Brain microvascular endothelial cell (primary cell): Measurements from ENCODE around the gene TNNI3.

Experiments used
- DNase-seq: peaks from one replicate; pipeline ENCODE4 v3.0.0-alpha.2; 2020
- H3K27ac ChIP-seq: fragments of 250-450 bp; sonication (Bioruptor Pico); 2 replicates; pipeline ENCODE4 v1.5.1; 2020; ENCODE audit warnings: mild to moderate bottlenecking, moderate library complexity
- H3K27me3 ChIP-seq: fragments of 250-450 bp; sonication (Bioruptor Pico); replicated peaks from 2 replicates; pipeline ENCODE4 v1.5.1; 2020; ENCODE audit warnings: mild to moderate bottlenecking
- H3K36me3 ChIP-seq: fragments of 250-450 bp; sonication (Bioruptor Pico); replicated peaks from 2 replicates; pipeline ENCODE4 v1.5.1; 2020; ENCODE audit warnings: mild to moderate bottlenecking
- H3K4me3 ChIP-seq: 2 replicates; pipeline ENCODE4 v1.5.1; 2011; ENCODE audit warnings: low read depth, mild to moderate bottlenecking, control low read depth, low read length, moderate library complexity
- CTCF ChIP-seq: IDR thresholded peaks from 2 replicates; pipeline ENCODE4 v1.5.1; 2011; ENCODE audit warnings: low read depth, mild to moderate bottlenecking, moderate library complexity, low read length, control low read depth, inconsistent platforms; ENCODE audit errors: missing control alignments
- in situ Hi-C: cut with HindIII; loops from 2 replicates; pipeline ENCODE4 v1.10.0; 2017; ENCODE audit warnings: low sequenced_read_pairs, low pct_ligation_motif_present

TNNI3 gene

GRCh38 chr19:55118401-55118991, 39.0 kb downstream of the TNNI3 start:
- in situ Hi-C loops: loop anchor here (10.0 kb wide), 1 partner anchor 56 kb away; no protein-coding TSS in a partner anchor
- no peaks in the 10 kb centered on the region for H3K36me3 ChIP-seq
- no peak for TF ChIP-seq CTCF

GRCh38 chr19:55117663-55118391, 39.7 kb downstream of the TNNI3 start:
- TF ChIP-seq CTCF: no peak
- no peaks in the 10 kb centered on the region for H3K36me3 ChIP-seq
- in situ Hi-C loops: loop anchor here (10.0 kb wide), 1 partner anchor 57 kb away; no protein-coding TSS in a partner anchor
- peak overlapping the region; percentile 92 for H3K4me3 ChIP-seq
- no peaks in the 10 kb centered on the region for H3K27me3 ChIP-seq
- peak; percentile 98 for DNase-seq
- H3K27ac ChIP-seq: peak overlapping the region; percentile 80

More at GRCh38 chr19:55118401-55118991, 39.0 kb downstream of the TNNI3 start:
- Histone ChIP-seq H3K4me3 (peak overlapping the region; percentile 69), H3K27ac (peak overlapping the region; percentile 80), H3K27me3 (no peaks in the 10 kb centered on the region)
- DNase-seq: no peak

- H3K27ac ChIP-seq: peak within 1 kb of the TSS; percentile 80
- TF ChIP-seq CTCF: no peak
- H3K27me3 ChIP-seq: no peaks in the 10 kb centered on the region
- no peak for DNase-seq
- in situ Hi-C loops: loop anchor here (10.0 kb wide), 1 partner anchor 58 kb away; no protein-coding TSS in a partner anchor
- peak within 1 kb of the TSS; percentile 92 for H3K4me3 ChIP-seq
- H3K36me3 ChIP-seq: peaks cover 4% of the 10 kb centered on the region
Observed at GRCh38 chr19:55116859-55117662, 40.5 kb downstream of the TNNI3 start, which contains the start of gene PPP1R12C. Gene PPP1R12C (minus strand): TSS chr19:55117637. CDS start chr19:55117543, 94 bp downstream.

GRCh38 chr19:55116232-55116858, 41.2 kb downstream of the TNNI3 start:
- H3K27me3 ChIP-seq: no peaks in the 10 kb centered on the region
- H3K36me3 ChIP-seq: peaks cover 4% of the 10 kb centered on the region
- H3K4me3 ChIP-seq: peak overlapping the region; percentile 92
- peak overlapping the region; percentile 63 for H3K27ac ChIP-seq
- TF ChIP-seq CTCF: no peak
- in situ Hi-C loops: loop anchor here (10.0 kb wide), 1 partner anchor 58 kb away; no protein-coding TSS in a partner anchor
- peak; percentile 56 for DNase-seq

DNA sequence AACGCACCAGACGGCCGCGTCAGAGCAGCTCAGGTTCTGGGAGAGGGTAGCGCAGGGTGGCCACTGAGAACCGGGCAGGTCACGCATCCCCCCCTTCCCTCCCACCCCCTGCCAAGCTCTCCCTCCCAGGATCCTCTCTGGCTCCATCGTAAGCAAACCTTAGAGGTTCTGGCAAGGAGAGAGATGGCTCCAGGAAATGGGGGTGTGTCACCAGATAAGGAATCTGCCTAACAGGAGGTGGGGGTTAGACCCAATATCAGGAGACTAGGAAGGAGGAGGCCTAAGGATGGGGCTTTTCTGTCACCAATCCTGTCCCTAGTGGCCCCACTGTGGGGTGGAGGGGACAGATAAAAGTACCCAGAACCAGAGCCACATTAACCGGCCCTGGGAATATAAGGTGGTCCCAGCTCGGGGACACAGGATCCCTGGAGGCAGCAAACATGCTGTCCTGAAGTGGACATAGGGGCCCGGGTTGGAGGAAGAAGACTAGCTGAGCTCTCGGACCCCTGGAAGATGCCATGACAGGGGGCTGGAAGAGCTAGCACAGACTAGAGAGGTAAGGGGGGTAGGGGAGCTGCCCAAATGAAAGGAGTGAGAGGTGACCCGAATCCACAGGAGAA, 42.0 kb downstream of the TNNI3 start:
- Histone ChIP-seq H3K27ac (peak overlapping the region; percentile 34), H3K27me3 (no peaks in the 10 kb centered on the region), H3K36me3 (peaks cover 4% of the 10 kb centered on the region), H3K4me3 (peak overlapping the region; percentile 92)
- DNase-seq: peak; percentile 43
- in situ Hi-C loops: loop anchor here (10.0 kb wide), 1 partner anchor 59 kb away; no protein-coding TSS in a partner anchor
- TF ChIP-seq CTCF: no peak
